Stimulated activated CD4-positive, alpha-beta T cell treated with anti-CD3 and anti-CD28 coated beads, Interleukin-1b, Interleukin-23, amount 100 ng/mL, for 24 hours (primary cell): ENCODE measurements around the gene VWA7.
A peak's percentile ranks its signal among the peaks of the same experiment; 100 is the strongest.
"Not testable (repeated sequence)": the region's sequence is repeated elsewhere in the genome, so short reads cannot be mapped to it uniquely, and the experiment has no call there.

ENCODE experiments used
- DNase-seq, 4 experiments: peaks; one replicate each; pipeline ENCODE4 v3.0.0-alpha.2; 2020; ENCODE audit warnings: low read depth in 4 of 4, low spot score in 1 of 4

The VWA7 gene, protein sequence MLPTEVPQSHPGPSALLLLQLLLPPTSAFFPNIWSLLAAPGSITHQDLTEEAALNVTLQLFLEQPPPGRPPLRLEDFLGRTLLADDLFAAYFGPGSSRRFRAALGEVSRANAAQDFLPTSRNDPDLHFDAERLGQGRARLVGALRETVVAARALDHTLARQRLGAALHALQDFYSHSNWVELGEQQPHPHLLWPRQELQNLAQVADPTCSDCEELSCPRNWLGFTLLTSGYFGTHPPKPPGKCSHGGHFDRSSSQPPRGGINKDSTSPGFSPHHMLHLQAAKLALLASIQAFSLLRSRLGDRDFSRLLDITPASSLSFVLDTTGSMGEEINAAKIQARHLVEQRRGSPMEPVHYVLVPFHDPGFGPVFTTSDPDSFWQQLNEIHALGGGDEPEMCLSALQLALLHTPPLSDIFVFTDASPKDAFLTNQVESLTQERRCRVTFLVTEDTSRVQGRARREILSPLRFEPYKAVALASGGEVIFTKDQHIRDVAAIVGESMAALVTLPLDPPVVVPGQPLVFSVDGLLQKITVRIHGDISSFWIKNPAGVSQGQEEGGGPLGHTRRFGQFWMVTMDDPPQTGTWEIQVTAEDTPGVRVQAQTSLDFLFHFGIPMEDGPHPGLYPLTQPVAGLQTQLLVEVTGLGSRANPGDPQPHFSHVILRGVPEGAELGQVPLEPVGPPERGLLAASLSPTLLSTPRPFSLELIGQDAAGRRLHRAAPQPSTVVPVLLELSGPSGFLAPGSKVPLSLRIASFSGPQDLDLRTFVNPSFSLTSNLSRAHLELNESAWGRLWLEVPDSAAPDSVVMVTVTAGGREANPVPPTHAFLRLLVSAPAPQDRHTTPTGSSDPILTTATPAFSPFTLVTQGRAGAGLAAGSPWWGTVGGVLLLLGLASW

DNA sequence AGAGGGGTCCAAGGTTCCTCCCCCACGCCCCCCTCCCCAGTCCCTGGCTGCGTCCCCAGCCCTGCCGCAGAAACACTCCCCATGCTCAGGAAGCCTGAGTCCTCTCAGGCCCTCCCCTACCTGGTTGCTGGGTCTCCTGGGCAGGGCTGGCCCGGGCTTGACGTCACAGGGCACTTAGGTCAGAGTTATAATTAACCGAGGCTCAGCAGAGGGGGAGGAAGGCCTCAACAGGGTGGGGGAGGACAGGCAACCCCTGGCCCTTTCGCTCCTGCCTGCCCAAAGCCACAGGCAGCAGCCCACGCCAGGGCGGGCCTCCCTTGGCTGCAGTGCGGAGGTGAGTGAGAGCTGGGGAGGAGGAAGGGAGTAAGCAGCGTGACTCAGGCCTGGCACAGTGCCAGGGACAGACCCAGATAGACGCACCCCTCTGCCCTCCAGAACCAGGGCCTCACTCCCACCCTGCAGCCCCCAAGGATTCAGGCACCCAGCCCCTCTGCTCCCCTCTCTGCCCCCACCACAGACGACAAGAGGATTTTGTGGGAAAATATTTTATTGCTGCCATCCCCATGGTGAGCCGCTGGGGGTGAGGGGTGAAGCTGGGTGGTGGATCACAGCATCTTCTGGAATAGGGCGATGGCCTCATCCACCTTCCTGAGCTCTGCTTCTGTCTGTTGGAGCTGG lies at the start of gene VWA7:
Gene VWA7 (minus strand): TSS at position 340 of the 678 bp plus-strand sequence. CDS start 549 bp downstream, outside the sequence.
- DNase-seq = peak; percentile 46 to 75 (median 60)

DNA sequence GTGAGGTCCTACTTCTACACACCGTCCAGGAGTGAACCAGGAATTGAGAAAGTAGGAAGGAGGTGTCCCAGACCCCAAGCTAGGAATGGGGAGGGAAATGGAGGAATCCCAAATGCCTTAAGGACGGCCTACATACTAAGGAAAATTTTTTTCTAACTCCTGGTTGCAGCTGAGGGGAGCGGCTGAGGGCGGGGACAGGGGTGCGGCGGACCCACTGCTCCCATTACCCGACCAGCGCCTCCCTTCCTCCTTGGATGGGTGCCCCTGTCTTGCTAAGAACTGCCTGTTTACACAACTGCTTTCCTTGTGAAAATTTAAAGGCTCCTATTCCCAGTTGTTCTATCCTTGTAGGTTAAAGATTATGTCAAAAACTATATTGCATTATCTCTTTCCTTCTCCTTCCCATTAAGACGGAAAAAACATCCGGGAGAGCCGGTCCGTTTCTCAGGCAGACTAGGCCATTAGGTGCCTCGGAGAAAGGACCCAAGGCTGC lies 49.7 kb upstream of the VWA7 start:
- no peak for DNase-seq

DNA sequence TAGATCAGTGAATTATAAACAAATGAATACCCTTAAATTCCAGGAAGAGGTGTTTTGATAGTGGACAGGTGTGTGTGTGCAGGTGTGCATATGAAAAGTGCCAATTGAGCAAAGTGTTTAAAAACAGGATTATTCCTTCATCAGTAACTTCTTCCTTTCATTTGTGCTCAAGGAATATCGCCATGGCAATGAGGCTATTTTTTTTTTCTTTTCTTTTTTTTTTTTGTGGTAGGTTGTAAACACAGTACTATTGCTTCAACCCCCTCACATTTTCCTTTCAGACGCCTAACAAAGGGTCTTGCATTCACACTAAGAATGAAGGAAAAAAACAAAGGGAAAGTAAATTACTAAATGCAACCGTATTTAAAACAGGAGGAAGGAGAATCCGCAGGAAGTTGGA lies 48.4 kb upstream of the VWA7 start:
- no peak for DNase-seq

DNA sequence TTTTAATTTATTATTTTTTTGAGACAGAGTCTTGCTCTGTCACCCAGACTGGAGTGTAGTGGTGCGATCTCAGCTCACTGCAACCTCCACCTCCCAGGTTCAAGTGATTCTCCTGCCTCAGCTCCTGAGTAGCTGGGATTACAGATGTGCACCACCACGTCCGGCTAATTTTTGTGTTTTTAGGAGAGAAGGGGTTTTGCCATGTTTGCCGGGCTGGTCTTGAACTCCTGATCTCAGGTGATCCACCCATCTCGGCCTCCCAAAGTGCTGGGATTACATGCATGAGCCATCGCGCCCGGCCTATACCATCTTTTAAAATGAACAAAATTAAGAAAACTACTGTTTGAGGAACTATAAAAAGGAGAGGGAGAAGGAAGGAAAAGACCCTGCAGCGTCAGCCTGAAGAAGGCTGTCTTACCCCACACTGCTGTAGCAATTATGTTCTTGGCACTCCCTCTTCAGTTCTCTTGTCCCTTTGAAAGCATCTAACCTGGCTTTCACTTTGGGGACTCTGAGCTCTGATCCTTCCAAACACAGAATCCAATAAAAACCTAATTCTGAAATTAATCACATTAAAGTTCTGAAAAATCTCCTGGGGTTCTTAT lies 46.6 kb upstream of the VWA7 start:
- not testable (repeated sequence) for DNase-seq

DNA sequence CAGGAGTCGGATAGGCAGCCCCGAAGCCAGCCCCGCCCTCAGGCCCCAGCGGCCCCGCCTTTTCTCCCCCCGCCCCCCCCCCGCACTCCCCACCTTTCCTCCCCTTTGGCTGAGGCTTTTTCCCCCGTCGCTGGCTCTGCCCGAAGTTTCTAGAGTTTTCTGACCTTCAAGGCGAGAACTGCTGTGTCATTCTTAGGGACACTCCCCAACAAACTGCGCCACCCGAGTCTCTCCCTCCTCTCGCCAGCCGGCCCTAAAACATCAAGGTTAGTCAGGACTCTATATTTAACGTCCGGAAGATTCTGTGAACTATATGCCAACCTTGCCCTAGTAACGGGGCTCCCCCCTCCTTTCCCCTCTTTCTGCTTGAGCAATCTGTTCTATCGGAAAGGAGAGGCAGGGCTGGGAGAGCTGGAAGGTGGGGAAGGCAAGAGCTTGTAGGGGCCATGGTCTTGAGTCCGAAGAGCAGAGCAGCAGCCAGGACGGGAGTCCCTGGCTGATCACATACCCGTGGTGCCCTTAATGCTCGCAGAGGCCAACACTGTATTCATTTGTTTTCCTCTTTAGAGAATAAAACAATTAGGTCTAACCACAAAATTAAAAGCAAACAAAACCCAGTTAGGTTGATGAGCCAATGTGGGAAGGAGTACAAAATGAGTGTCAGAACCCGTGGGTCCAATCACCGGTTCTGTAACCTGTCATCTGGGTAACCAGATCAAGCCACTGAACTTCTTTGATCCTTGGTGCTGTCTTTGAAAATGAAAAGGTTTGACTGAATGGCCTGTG lies 45.1 kb upstream of the VWA7 start:
- peak in 1 of 4 experiments; percentile 46 for DNase-seq

DNA sequence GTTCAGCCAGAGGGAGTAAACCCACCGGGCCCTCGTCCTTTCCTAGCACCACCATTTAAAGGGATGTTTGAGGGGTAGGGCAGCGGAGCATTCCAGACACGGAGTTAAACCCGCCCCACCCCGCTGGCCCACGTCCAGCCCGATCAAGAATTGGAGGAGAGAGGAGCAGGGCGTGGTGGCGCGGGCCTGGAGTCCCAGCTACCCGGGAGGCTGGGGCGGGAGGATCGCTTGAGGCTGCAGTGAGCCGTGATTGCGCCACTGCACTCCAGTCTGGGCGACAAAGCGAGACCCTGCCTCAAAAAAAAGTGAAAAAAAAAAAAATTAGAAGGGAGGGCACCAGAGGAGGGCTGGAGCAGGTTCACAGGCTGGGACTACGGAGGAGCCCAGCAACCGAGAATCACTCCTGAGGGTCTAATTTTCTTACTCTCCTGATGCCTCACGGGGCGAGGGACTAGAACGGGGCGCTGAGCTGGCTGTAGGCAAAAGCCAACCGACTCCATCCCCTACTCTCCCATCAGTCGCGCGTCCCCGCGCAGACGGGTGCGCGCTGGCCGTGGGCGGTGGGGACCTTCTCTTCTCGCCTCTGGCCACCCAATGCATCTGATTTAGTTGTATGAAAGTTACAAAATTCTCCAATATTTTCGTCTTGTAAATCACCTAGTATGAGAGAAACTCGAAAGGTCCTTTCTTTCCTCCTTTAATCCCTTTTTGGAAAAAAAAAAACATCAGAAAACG lies 44.3 kb upstream of the VWA7 start:
- DNase-seq = peak in 2 of 4 experiments; percentile 63 to 65

DNA sequence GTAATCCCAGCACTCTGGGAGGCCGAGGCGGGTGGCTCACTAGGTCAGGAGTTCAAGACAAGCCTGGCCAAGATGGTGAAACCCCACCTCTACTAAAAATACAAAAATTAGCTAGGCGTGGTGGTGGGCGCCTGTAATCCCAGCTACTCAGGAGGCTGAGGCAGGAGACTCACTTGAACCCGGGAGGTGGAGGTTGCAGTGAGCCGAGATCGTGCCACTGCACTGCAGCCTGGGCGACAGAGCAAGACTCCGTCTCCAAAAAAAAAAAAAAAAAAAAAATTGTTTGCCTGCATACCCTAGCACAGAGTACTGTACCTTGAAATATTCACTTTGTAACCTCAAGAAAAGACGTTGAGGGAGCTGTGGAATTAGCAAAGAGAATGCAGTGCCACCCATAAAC lies 43.3 kb upstream of the VWA7 start:
- not testable (repeated sequence) for DNase-seq

DNA sequence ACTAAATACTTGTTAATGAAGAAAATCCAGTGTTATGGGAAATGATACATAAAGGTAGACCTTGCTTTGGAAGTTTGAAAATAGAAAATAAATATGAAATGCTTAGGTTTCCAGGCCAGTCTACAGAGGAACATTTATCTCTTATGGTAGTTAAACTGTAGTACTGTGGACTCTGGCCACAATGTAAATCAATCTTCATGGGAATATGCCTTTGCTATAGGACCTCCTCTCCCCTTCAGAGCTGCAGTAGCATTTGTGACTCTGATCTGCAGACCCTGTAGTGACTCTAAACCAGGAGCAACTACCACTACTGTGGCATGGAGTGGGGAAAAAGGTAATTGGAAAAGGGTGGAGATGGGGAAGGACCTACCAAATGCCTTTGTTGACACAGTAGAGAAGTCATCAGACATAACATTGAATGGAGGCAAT lies 42.8 kb upstream of the VWA7 start:
- no peak for DNase-seq

DNA sequence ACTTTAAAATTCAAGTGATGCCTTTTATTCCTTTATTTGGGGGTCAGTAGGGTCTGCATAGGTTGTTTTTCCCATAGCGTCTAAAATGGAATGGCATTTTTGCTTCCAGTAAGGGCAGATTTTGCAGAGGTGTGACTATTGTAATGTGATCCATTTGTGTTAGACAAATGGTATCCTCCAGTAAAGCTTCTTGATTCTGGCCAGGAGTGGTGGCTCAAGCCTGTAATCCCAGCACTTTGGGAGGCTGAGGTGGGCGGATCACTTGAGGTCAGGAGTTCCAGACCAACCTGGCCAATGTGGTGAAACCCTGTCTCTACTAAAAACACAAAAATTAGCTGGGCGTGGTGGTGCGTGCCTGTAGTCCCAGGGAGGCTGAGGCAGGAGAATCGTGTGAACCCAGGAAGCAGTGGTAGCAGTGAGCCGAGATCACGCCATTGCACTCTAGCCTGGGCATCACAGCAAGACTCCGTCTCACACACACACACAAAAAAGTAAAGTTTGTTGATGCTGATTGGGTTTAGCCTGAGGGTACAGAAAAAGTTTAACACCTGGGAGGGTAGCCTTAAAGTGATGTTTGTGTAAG lies 40.9 kb upstream of the VWA7 start:
- not testable (repeated sequence) for DNase-seq

DNA sequence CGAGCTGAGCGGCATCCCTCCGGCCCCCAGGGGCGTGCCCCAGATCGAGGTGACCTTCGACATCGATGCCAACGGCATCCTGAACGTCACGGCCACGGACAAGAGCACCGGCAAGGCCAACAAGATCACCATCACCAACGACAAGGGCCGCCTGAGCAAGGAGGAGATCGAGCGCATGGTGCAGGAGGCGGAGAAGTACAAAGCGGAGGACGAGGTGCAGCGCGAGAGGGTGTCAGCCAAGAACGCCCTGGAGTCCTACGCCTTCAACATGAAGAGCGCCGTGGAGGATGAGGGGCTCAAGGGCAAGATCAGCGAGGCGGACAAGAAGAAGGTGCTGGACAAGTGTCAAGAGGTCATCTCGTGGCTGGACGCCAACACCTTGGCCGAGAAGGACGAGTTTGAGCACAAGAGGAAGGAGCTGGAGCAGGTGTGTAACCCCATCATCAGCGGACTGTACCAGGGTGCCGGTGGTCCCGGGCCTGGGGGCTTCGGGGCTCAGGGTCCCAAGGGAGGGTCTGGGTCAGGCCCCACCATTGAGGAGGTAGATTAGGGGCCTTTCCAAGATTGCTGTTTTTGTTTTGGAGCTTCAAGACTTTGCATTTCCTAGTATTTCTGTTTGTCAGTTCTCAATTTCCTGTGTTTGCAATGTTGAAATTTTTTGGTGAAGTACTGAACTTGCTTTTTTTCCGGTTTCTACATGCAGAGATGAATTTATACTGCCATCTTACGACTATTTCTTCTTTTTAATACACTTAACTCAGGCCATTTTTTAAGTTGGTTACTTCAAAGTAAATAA lies 40.2 kb upstream of the VWA7 start:
- not testable (repeated sequence) for DNase-seq

DNA sequence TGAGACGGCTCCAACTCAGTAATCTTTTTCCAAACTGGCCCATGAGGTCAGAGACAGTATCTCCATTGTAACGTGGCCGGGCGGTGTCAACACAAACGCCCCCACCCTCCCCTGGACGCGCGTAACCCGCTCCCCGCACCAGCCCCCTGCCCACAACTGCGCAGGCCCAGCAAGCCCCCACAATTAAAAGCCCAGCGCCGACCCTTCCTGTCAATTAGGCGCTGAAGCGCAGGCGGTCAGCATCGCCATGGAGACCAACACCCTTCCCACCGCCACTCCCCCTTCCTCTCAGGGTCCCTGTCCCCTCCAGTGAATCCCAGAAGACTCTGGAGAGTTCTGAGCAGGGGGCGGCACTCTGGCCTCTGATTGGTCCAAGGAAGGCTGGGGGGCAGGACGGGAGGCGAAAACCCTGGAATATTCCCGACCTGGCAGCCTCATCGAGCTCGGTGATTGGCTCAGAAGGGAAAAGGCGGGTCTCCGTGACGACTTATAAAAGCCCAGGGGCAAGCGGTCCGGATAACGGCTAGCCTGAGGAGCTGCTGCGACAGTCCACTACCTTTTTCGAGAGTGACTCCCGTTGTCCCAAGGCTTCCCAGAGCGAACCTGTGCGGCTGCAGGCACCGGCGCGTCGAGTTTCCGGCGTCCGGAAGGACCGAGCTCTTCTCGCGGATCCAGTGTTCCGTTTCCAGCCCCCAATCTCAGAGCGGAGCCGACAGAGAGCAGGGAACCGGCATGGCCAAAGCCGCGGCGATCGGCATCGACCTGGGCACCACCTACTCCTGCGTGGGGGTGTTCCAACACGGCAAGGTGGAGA lies 38.1 kb upstream of the VWA7 start, which contains the start of the genes HSPA1A and HSPA1L:
Gene HSPA1A (plus strand): TSS at position 519 of the 814 bp plus-strand sequence. CDS start 214 bp downstream, at position 733.
Gene HSPA1L (minus strand): TSS at position 259 of the 814 bp plus-strand sequence. CDS start 3,311 bp downstream, outside the sequence.
- DNase-seq = peak in 1 of 4 experiments; percentile 58

DNA sequence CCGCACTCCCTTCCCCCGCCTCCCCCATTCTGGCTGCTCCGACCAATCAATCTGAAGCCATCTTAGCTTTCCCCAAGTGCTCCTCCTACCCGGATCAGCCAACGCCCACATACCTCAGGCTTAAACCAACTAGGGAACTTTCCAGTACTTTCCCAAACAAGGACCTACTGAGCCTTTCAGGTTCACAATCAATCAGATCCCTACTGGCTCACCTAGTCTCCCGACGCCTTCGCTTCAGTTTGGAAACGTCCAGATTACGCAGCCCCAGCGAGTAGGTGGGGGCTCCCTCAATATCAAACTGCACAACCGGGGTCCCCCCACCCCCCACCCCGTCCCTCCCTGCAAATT lies 37.5 kb upstream of the VWA7 start:
- DNase-seq = peak in 2 of 4 experiments; percentile 56 to 68

DNA sequence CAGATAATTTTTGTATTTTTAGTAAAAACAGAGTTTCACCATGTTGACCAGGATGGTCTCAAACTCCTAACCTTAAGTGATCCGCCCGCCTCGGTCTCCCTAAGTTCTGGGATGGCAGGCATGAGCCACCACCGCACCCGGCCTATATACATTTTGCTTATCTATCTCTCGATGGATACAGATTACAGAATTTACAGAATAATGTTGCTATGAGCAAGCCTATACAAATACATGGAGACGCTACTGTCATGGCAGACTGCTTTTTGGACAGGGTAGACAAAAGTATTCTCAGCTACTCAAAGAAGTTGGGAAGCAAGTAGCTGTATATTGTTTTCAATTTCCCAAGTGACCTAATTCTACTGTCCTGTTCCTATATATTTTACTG lies 36.3 kb upstream of the VWA7 start:
- no peak for DNase-seq

DNA sequence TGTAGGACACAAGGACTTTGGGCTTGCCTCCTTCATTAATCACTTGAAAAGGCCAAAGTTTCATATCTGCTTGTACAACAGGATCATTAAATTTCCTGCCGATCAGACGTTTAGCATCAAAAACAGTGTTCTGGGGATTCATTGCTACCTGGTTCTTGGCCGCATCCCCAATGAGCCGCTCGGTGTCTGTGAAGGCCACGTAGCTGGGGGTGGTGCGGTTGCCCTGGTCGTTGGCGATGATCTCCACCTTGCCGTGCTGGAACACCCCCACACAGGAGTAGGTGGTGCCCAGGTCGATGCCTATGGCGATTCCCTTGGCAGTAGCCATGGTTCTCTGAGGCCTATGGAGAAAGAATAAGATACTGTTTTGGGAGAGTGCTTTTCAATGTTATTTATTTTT lies 34.5 kb upstream of the VWA7 start:
- no peak for DNase-seq

DNA sequence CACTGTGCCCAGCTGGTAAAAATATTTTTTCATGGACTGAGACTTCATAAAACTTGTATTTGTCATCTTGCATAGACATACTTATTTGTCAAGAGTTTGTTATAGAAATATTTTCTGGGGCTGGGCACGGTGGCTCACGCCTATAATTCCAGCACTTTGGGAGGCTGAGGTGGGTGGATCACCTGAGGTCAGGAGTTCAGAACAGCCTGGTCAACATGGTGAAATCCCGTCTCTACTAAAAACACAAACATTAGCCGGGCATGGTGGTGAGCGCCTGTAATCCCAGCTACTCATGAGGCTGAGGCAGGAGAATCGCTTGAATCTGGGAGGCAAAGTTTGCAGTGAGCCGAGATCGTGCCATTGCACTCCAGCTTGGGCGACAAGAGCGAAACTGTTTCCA lies 31.5 kb upstream of the VWA7 start:
- DNase-seq = not testable (repeated sequence)

DNA sequence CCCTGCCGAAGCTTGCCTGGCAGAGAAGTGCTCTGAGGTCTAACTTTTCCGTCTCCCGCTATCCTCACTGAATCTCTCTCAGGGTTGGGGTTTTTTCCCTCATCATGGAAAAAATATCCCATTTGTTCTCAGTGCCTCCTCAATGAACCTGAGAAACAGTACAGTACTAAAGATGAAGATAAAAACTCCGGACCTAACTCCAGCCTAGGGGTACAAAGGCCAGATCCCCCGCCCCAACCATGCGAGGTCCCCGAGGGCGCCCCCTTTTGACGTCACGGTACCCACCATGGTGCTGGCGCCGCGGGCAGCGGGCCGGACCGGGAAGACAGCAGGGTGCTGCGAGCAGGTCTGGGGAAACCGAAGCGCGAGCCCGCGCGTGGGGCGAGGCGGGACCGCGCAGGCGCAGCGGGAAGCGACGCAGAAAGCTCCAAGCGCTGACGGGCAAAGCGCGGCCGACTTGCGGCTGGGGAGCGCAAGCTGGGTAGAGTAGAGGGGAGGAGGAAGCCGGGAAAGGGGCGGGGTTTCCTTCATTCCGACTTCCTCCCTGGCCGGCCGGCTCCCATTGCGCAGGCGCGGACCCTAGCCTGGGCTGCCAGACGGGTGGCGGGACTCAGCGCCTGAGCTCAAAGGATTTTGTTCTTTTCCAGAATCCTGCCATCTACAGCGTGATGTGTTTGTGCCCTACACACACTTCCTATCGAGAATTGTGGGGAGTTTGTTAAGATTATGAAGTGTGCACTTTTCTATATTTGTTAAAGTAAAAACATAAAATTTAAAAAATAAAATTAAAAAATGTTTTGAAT lies 29.5 kb upstream of the VWA7 start, which contains the start of gene LSM2:
Gene LSM2 (minus strand): TSS at position 497 of the 803 bp plus-strand sequence. CDS start 209 bp downstream, at position 288.
- DNase-seq = peak; percentile 92 to 97 (median 94)
